IMR-90 (cell line): ENCODE data around the gene SPSB2. TPM values are rescaled to one million over a fixed set of nuclear protein-coding genes. Genes with fewer than 3 reads are reported as not detected.

ENCODE experiments used
- ATAC-seq: fragments of 200-7000 bp; cut with Tn5 transposase; 2 replicates; pipeline ENCODE4 v1.9.1; 2020; ENCODE audit warnings: low read depth, mild to moderate bottlenecking, moderate library complexity
- BruUV-seq: library from RNA; stranded (reverse); fragments of 400-500 nt; replicated peaks from 2 replicates; lab custom pipeline; 2021; lab: Mats Ljungman, UMichigan
- CTCF ChIA-PET: fragments of 300-600 bp; formaldehyde crosslinking; extraction: SDS; loops from one replicate; lab custom pipeline; 2021; ENCODE audit warnings: antibody characterized with exemption; lab: Yijun Ruan, JAX
- POLR2A ChIA-PET: fragments of 300-600 bp; sonication (Branson Sonifier 250); formaldehyde crosslinking; loops from one replicate; lab custom pipeline; 2022; ENCODE audit warnings: antibody characterized with exemption; ENCODE audit not compliant: unreplicated experiment; lab: Charles Lee
- DNase-seq: peaks from one replicate; pipeline ENCODE4 v3.0.0; 2013
- H2AFZ ChIP-seq: replicated peaks from 2 replicates; pipeline ENCODE3; 2013; ENCODE audit warnings: low read length, mild to moderate bottlenecking; ENCODE audit not compliant: poor library complexity
- H2AK5ac ChIP-seq: 2 replicates; pipeline ENCODE4 v1.6.1; 2013; ENCODE audit warnings: low read depth, low read length, inconsistent platforms
- H2AK9ac ChIP-seq: replicated peaks from 2 replicates; pipeline ENCODE3; 2013; ENCODE audit warnings: mild to moderate bottlenecking, low read depth, low read length, moderate library complexity; ENCODE audit not compliant: poor library complexity
- H2BK120ac ChIP-seq: 2 replicates; pipeline ENCODE4 v1.6.1; 2013; ENCODE audit warnings: low read depth, low read length, inconsistent platforms
- H2BK15ac ChIP-seq: 3 replicates; pipeline ENCODE4 v1.6.1; 2013; ENCODE audit warnings: low read depth, low read length, inconsistent platforms
- H2BK20ac ChIP-seq: 2 replicates; pipeline ENCODE4 v1.6.1; 2013; ENCODE audit warnings: low read depth, mild to moderate bottlenecking, inconsistent platforms, low read length, moderate library complexity
- H2BK5ac ChIP-seq: 2 replicates; pipeline ENCODE4 v1.6.1; 2013; ENCODE audit warnings: mild to moderate bottlenecking, low read depth, low read length, inconsistent platforms; ENCODE audit not compliant: poor library complexity, severe bottlenecking
- H3K14ac ChIP-seq: replicated peaks from 2 replicates; pipeline ENCODE4 v1.6.1; 2013; ENCODE audit warnings: low read depth, low read length, inconsistent platforms
- H3K18ac ChIP-seq: 2 replicates; pipeline ENCODE4 v1.6.1; 2013; ENCODE audit warnings: low read depth, low read length, control low read depth
- H3K23ac ChIP-seq: 2 replicates; pipeline ENCODE4 v1.6.1; 2013; ENCODE audit warnings: low read depth, low read length, inconsistent platforms
- H3K27ac ChIP-seq: 2 replicates; pipeline ENCODE4 v1.5.1; 2013; ENCODE audit warnings: mild to moderate bottlenecking, control low read depth, low read length; ENCODE audit not compliant: insufficient read depth
- H3K27me3 ChIP-seq: 2 replicates; pipeline ENCODE4 v1.6.1; 2013; ENCODE audit warnings: low read length; ENCODE audit not compliant: control insufficient read depth, insufficient read depth
- H3K36me3 ChIP-seq: 2 replicates; pipeline ENCODE4 v1.6.1; 2013; ENCODE audit warnings: low read length, mixed read lengths; ENCODE audit not compliant: control insufficient read depth, insufficient read depth
- H3K4ac ChIP-seq: 2 replicates; pipeline ENCODE4 v1.6.1; 2013; ENCODE audit warnings: low read depth, low read length, inconsistent platforms
- H3K4me1 ChIP-seq: 2 replicates; pipeline ENCODE4 v1.6.1; 2013; ENCODE audit warnings: low read length, mixed read lengths; ENCODE audit not compliant: control insufficient read depth, insufficient read depth
- H3K4me2 ChIP-seq: 2 replicates; pipeline ENCODE4 v1.6.1; 2013; ENCODE audit warnings: low read depth, mild to moderate bottlenecking, control low read depth, low read length, moderate library complexity
- H3K4me3 ChIP-seq: 2 replicates; pipeline ENCODE4 v1.5.1; 2013; ENCODE audit warnings: low read depth, mild to moderate bottlenecking, control low read depth, low read length, moderate library complexity; ENCODE audit not compliant: insufficient read depth
- H3K56ac ChIP-seq: 2 replicates; pipeline ENCODE4 v1.6.1; 2013; ENCODE audit warnings: low read length, inconsistent platforms; ENCODE audit not compliant: insufficient read depth; ENCODE audit errors: extremely low read depth
- H3K79me1 ChIP-seq, 2 experiments: 2 replicates each; pipeline ENCODE4 v1.6.1; 2013; ENCODE audit warnings: low read length in 2 of 2, inconsistent platforms in 1 of 2, low read depth in 1 of 2
- H3K9ac ChIP-seq: 2 replicates; pipeline ENCODE4 v1.6.1; 2013; ENCODE audit warnings: low read depth, low read length, control low read depth
- H3K9me1 ChIP-seq: 2 replicates; pipeline ENCODE4 v1.6.1; 2013; ENCODE audit warnings: low read length, inconsistent platforms; ENCODE audit not compliant: insufficient read depth
- H3K9me3 ChIP-seq: 2 replicates; pipeline ENCODE4 v1.6.1; 2013; ENCODE audit warnings: low read length; ENCODE audit not compliant: control insufficient read depth, insufficient read depth
- H4K20me1 ChIP-seq: 2 replicates; pipeline ENCODE4 v1.6.1; 2013; ENCODE audit warnings: low read length, inconsistent platforms; ENCODE audit not compliant: insufficient read depth
- H4K5ac ChIP-seq: 2 replicates; pipeline ENCODE4 v1.6.1; 2013; ENCODE audit warnings: mild to moderate bottlenecking, low read depth, low read length, control low read depth
- H4K8ac ChIP-seq, 2 experiments: 2 replicates each; pipeline ENCODE4 v1.6.1; 2013; ENCODE audit warnings: low read depth in 2 of 2, low read length in 2 of 2, control low read depth in 1 of 2, inconsistent platforms in 1 of 2
- H4K91ac ChIP-seq: 2 replicates; pipeline ENCODE4 v1.6.1; 2013; ENCODE audit warnings: low read depth, low read length, inconsistent platforms; ENCODE audit not compliant: insufficient read depth
- CEBPB ChIP-seq: IDR thresholded peaks from 2 replicates; pipeline ENCODE4 v1.6.1; 2012; ENCODE audit warnings: low read depth, low read length, improper control_type of control experiment
- CHD1 ChIP-seq: IDR thresholded peaks from 2 replicates; pipeline ENCODE4 v1.6.1; 2012; ENCODE audit warnings: low read depth, low read length, improper control_type of control experiment
- MAZ ChIP-seq: IDR thresholded peaks from 2 replicates; pipeline ENCODE4 v1.6.1; 2012; ENCODE audit warnings: low read depth, mild to moderate bottlenecking, low read length, improper control_type of control experiment, moderate library complexity, borderline replicate concordance
- MXI1 ChIP-seq: IDR thresholded peaks from 2 replicates; pipeline ENCODE4 v1.6.1; 2012; ENCODE audit warnings: low read depth, mild to moderate bottlenecking, low read length, moderate library complexity, borderline replicate concordance
- NFE2L2 ChIP-seq: fragments of 150-350 bp; IDR thresholded peaks from 2 replicates; pipeline ENCODE4 v1.6.1; 2016; ENCODE audit warnings: low read depth, mild to moderate bottlenecking, low read length
- POLR2A ChIP-seq: IDR thresholded peaks from 2 replicates; pipeline ENCODE4 v1.6.1; 2012; ENCODE audit warnings: mild to moderate bottlenecking, low read depth, low read length
- RFX5 ChIP-seq: IDR thresholded peaks from 2 replicates; pipeline ENCODE4 v1.8.0; 2012; ENCODE audit warnings: low read depth, mild to moderate bottlenecking, low read length, moderate library complexity
- SMC3 ChIP-seq: fragments of 150-350 bp; IDR thresholded peaks from 2 replicates; pipeline ENCODE4 v1.6.1; 2016; ENCODE audit warnings: low read depth, mild to moderate bottlenecking, antibody characterized with exemption, low read length, moderate library complexity
- WGBS, 2 experiments: methylation state at CpG; one replicate each; pipeline versions ENCODE4 v1.1.5 to v1.1.7; 2013; ENCODE audit warnings: missing lambda C conversion rate in 2 of 2; ENCODE audit not compliant: insufficient read length in 1 of 2; ENCODE audit errors: extremely low coverage in 2 of 2; 5-methylcytosine and 5-hydroxymethylcytosine counted together
- dilution Hi-C: fragments of 300-500 bp; cut with HindIII; formaldehyde crosslinking; loops from one replicate; pipeline ENCODE4 v1.14.3; 2018; ENCODE audit warnings: low sequenced_read_pairs; ENCODE audit not compliant: unreplicated experiment
- in situ Hi-C: fragments of 300-500 bp; cut with MboI; formaldehyde crosslinking; loops from 3 replicates; pipeline ENCODE4 v1.14.3; 2019; ENCODE audit warnings: low sequenced_read_pairs, inconsistent platforms, mixed read lengths
- intact Hi-C: fragments of 100-400 bp; cut with micrococcal nuclease; formaldehyde crosslinking; loops from 2 replicates; pipeline ENCODE4 v1.10.0; 2022
- polyA plus RNA-seq, 3 experiments: library from polyadenylated mRNA; depleted of rRNA; stranded (reverse); fragments of >200 nt; gene quantifications; 2 replicates each; pipeline ENCODE4 v1.2.3, GENCODE V29; 2012; ENCODE audit warnings: low replicate concordance in 1 of 3
- total RNA-seq: library from RNA; depleted of rRNA; stranded (reverse); fragments of >200 nt; gene quantifications from 2 replicates; pipeline ENCODE4 v1.2.3, GENCODE V29; 2012
- TF ChIP-seq, protein P1 (sequence below): fragments of 150-350 bp; IDR thresholded peaks from 2 replicates; pipeline ENCODE4 v1.6.1; 2016; ENCODE audit warnings: low read depth, mild to moderate bottlenecking, low read length, moderate library complexity, borderline replicate concordance
- TF ChIP-seq, protein P2 (sequence below): fragments of 150-350 bp; IDR thresholded peaks from 2 replicates; pipeline ENCODE4 v1.6.1; 2017; ENCODE audit warnings: mild to moderate bottlenecking, antibody characterized with exemption, low read length, low read depth
- TF ChIP-seq, protein P3 (sequence below): conservative IDR thresholded peaks from 2 replicates; pipeline ENCODE4 v1.5.1; 2012; ENCODE audit warnings: mild to moderate bottlenecking, low read depth, low read length, improper control_type of control experiment

The SPSB2 gene
- total and polyA plus RNA-seq, 2 of the 4 experiments (the other 2 are of a cell fraction): 1.3 to 4.1 TPM

DNA sequence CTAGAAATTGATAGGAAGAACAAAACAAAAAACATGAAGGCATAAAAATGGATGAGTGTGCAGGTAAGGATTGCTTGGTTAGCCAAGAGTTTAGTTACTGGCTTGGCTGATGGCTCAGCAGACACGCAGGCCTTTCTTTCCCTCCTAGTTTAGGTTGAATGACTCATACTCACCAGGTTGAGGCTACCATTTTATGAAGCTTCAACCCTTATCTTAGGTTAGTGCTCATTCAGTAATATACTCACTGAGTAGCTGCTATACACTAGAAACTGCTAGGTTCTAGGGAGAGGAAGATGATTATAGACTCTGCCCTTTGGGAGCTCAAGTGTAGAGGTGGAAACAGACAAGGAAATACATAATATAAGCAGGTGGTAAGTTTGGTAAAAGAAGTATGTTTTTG lies 38.8 kb downstream of the SPSB2 start:
- H2BK15ac ChIP-seq: no peak overlapping the region
- BruUV-seq: no TSS peak
- peaks cover 64% of the 10 kb centered on the region for H3K36me3 ChIP-seq
- intact Hi-C loops (no loop called here), dilution Hi-C loops (no loop called here), in situ Hi-C loops (no loop called here)
- no peak overlapping the region for H4K5ac ChIP-seq
- H2AFZ ChIP-seq: no peak overlapping the region
- TF ChIP-seq SMC3 (no peak), POLR2A (no peak), RFX5 (no peak), NFE2L2 (no peak), CEBPB (no peak), MAZ (no peak), CHD1 (no peak), MXI1 (no peak)
- TF ChIP-seq, protein P1, sequence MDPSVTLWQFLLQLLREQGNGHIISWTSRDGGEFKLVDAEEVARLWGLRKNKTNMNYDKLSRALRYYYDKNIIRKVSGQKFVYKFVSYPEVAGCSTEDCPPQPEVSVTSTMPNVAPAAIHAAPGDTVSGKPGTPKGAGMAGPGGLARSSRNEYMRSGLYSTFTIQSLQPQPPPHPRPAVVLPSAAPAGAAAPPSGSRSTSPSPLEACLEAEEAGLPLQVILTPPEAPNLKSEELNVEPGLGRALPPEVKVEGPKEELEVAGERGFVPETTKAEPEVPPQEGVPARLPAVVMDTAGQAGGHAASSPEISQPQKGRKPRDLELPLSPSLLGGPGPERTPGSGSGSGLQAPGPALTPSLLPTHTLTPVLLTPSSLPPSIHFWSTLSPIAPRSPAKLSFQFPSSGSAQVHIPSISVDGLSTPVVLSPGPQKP: no peak
- TF ChIP-seq, protein P2, sequence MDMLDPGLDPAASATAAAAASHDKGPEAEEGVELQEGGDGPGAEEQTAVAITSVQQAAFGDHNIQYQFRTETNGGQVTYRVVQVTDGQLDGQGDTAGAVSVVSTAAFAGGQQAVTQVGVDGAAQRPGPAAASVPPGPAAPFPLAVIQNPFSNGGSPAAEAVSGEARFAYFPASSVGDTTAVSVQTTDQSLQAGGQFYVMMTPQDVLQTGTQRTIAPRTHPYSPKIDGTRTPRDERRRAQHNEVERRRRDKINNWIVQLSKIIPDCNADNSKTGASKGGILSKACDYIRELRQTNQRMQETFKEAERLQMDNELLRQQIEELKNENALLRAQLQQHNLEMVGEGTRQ: no peak
- TF ChIP-seq, protein P3, sequence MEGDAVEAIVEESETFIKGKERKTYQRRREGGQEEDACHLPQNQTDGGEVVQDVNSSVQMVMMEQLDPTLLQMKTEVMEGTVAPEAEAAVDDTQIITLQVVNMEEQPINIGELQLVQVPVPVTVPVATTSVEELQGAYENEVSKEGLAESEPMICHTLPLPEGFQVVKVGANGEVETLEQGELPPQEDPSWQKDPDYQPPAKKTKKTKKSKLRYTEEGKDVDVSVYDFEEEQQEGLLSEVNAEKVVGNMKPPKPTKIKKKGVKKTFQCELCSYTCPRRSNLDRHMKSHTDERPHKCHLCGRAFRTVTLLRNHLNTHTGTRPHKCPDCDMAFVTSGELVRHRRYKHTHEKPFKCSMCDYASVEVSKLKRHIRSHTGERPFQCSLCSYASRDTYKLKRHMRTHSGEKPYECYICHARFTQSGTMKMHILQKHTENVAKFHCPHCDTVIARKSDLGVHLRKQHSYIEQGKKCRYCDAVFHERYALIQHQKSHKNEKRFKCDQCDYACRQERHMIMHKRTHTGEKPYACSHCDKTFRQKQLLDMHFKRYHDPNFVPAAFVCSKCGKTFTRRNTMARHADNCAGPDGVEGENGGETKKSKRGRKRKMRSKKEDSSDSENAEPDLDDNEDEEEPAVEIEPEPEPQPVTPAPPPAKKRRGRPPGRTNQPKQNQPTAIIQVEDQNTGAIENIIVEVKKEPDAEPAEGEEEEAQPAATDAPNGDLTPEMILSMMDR: no peak
- peaks cover 14 to 43% of the 10 kb centered on the region in 2 experiments for H3K79me1 ChIP-seq
- ChIA-PET POLR2A (no interaction called here), CTCF (interaction anchor here (1.0 kb wide), 1 partner anchor 57 kb away, joined by 4 read pairs; no protein-coding TSS in a partner anchor)
- no peak overlapping the region for H3K4me3 ChIP-seq
- no peak overlapping the region for H2BK5ac ChIP-seq
- ATAC-seq (no peak), DNase-seq (no peak)
- no peak overlapping the region for H3K56ac ChIP-seq
- H3K4ac ChIP-seq: no peak overlapping the region
- H3K4me2 ChIP-seq: no peak overlapping the region
- H3K9me1 ChIP-seq: peaks cover 4% of the 10 kb centered on the region; the same call in 1 of the 2 replicates
- H3K4me1 ChIP-seq: peaks cover 7% of the 10 kb centered on the region
- WGBS, 2 experiments: no CpG with 5 or more reads among the region's 1 CpG
- H3K23ac ChIP-seq: no peak overlapping the region
- H3K9ac ChIP-seq: no peak overlapping the region
- H3K14ac ChIP-seq: no peak overlapping the region
- H2BK20ac ChIP-seq: no peak overlapping the region
- peaks cover 12% of the 10 kb centered on the region for H4K20me1 ChIP-seq
- H3K27me3 ChIP-seq: no peaks in the 10 kb centered on the region
- H4K91ac ChIP-seq: no peak overlapping the region
- no peak overlapping the region for H2AK9ac ChIP-seq
- H3K18ac ChIP-seq: no peak overlapping the region
- no peaks in the 10 kb centered on the region for H3K9me3 ChIP-seq
- no peak overlapping the region for H2BK120ac ChIP-seq
- no peak overlapping the region for H2AK5ac ChIP-seq
- H4K8ac ChIP-seq: no peak overlapping the region
- no peak overlapping the region for H3K27ac ChIP-seq
